ENCODE data around the gene CTXND2. TPM values are rescaled to one million over a fixed set of nuclear protein-coding genes. Genes with fewer than 3 reads are reported as not detected.
"Not testable (repeated sequence)": the region's sequence is repeated elsewhere in the genome, so short reads cannot be mapped to it uniquely, and the experiment has no call there.

The CTXND2 gene
- total RNA-seq, result not detected

DNA sequence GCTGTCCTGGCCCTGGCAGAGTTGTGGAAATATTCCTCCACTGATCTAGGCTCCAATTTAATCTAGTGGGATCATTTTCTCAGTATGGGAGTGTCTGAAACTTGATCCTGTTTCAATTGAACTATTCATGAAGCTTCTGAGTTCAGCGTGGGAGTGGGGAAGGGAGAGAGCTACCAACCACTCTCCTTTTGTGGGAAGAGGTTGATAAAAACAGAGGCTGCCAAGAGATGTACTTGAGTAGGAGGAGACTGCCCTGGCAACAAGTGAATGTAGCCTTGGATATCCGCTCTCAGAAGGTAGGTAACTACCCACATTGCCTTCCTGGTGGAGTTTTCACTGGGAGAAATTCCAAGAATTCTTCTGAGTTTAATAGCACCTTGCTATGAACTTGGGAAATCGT, at the start of gene CTXND2:
CTXND2 (plus strand) TSS at position 119 of the 400 bp plus-strand sequence. CDS start 25,179 bp downstream, outside the sequence.
- ATAC-seq (ENCODE audit: insufficient number of reproducible peaks, low FRiP score, low read depth), result no peak
- TF ChIP-seq, protein P1, sequence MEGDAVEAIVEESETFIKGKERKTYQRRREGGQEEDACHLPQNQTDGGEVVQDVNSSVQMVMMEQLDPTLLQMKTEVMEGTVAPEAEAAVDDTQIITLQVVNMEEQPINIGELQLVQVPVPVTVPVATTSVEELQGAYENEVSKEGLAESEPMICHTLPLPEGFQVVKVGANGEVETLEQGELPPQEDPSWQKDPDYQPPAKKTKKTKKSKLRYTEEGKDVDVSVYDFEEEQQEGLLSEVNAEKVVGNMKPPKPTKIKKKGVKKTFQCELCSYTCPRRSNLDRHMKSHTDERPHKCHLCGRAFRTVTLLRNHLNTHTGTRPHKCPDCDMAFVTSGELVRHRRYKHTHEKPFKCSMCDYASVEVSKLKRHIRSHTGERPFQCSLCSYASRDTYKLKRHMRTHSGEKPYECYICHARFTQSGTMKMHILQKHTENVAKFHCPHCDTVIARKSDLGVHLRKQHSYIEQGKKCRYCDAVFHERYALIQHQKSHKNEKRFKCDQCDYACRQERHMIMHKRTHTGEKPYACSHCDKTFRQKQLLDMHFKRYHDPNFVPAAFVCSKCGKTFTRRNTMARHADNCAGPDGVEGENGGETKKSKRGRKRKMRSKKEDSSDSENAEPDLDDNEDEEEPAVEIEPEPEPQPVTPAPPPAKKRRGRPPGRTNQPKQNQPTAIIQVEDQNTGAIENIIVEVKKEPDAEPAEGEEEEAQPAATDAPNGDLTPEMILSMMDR (IDR thresholded peaks at IDR 0.05), result no peak
- H3K4me3 ChIP-seq, result no peak within 1 kb of the TSS
- H3K36me3 ChIP-seq, result no peaks in the 10 kb centered on the region
- no peak for DNase-seq (ENCODE audit: low spot score)
- no peaks in the 10 kb centered on the region for H3K27me3 ChIP-seq (replicated peaks; ENCODE audit: insufficient read depth)
- H3K4me1 ChIP-seq (ENCODE audit: control insufficient read depth in 1 of 2, low read depth in 2 of 2), result no peaks in the 10 kb centered on the region
- H3K27ac ChIP-seq, result no peak within 1 kb of the TSS
- H3K9me3 ChIP-seq, result no peaks in the 10 kb centered on the region

DNA sequence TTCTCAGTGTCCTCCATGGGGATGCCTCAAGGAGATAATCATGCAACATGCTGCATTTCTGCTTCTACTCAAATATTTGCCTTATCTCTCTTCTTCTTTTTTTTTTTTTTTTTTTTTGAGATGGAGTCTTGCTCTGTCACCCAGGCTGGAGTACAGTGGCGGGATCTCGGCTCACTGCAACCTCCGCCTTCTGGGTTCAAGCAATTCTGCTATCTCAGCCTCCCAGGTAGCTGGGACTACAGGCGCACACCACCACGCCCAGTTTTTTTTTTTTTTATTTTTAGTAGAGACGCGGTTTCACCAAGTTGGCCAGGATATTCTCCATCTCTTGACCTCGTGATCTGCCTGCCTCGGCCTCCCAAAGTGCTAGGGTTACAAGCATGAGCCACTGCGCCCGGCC, 46.1 kb upstream of the CTXND2 start:
- not testable (repeated sequence) for ATAC-seq (ENCODE audit: insufficient number of reproducible peaks, low FRiP score, low read depth)

DNA sequence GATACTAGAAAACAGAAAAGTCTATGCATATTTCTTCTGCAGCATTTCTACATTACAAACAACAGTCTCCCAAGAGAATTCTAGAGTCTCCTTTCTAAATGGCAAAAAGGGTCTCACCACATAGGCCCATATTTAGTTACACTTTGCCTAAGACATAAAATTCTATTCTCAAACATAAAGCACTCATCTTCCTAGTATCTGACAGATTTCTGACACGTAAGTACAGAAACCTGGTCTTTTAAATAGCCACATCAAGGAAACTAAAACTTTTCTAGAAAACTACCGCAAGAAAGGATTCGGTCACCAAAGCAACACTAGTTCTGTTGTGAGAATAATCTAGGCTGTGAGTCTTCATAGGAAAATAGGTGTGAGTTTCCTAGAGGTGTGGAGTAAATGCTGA, 45.3 kb upstream of the CTXND2 start:
- peaks cover 8% of the 10 kb centered on the region for H3K36me3 ChIP-seq
- H3K27ac ChIP-seq, result no peak overlapping the region
- DNase-seq (ENCODE audit: low spot score) (no peak), ATAC-seq (ENCODE audit: insufficient number of reproducible peaks, low FRiP score, low read depth) (no peak)
- H3K4me3 ChIP-seq, result no peak overlapping the region
- peaks cover 0 to 4% of the 10 kb centered on the region in 2 donors for H3K4me1 ChIP-seq (ENCODE audit: control insufficient read depth in 1 of 2, low read depth in 2 of 2)
- no peaks in the 10 kb centered on the region for H3K9me3 ChIP-seq
- H3K27me3 ChIP-seq (replicated peaks; ENCODE audit: insufficient read depth), result no peaks in the 10 kb centered on the region
- TF ChIP-seq, protein P1 (IDR thresholded peaks at IDR 0.05), result no peak

More for the DNA sequence above, 46.1 kb upstream of the CTXND2 start:
- H3K27ac ChIP-seq; H3K27me3 ChIP-seq (replicated peaks; ENCODE audit: insufficient read depth); H3K9me3 ChIP-seq; H3K4me1 ChIP-seq (ENCODE audit: control insufficient read depth in 1 of 2, low read depth in 2 of 2); DNase-seq (ENCODE audit: low spot score); H3K4me3 ChIP-seq: not testable (repeated sequence)
- H3K36me3 ChIP-seq, result peaks cover 11% of the 10 kb centered on the region

DNA sequence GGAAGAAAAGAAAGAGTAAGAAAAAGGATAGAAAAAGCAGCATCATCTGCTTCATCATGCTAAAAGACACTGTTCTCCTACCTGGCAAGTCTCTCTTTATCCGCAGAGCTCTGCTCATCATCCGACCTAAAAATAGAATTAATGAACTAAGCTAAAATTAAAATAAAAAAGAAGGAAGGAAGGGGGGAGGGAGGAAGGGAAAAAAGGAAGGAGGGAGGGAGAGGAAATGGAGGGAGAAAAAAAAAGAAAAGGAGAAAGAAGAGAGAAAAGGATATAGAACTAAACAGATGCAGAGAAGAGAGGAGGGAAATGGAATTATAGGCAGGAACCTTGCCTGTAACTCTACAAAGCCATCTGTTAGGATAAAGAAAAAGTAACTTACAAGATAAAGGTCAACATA, 44.6 kb upstream of the CTXND2 start:
- Histone ChIP-seq H3K4me3 (no peak overlapping the region), H3K4me1 (ENCODE audit: control insufficient read depth in 1 of 2, low read depth in 2 of 2) (peaks cover 0 to 4% of the 10 kb centered on the region in 2 donors), H3K9me3 (no peaks in the 10 kb centered on the region), H3K27me3 (replicated peaks; ENCODE audit: insufficient read depth) (no peaks in the 10 kb centered on the region), H3K27ac (no peak overlapping the region), H3K36me3 (peaks cover 8% of the 10 kb centered on the region)
- ATAC-seq (ENCODE audit: insufficient number of reproducible peaks, low FRiP score, low read depth) (no peak), DNase-seq (ENCODE audit: low spot score) (no peak)
- TF ChIP-seq, protein P1 (IDR thresholded peaks at IDR 0.05), result no peak

DNA sequence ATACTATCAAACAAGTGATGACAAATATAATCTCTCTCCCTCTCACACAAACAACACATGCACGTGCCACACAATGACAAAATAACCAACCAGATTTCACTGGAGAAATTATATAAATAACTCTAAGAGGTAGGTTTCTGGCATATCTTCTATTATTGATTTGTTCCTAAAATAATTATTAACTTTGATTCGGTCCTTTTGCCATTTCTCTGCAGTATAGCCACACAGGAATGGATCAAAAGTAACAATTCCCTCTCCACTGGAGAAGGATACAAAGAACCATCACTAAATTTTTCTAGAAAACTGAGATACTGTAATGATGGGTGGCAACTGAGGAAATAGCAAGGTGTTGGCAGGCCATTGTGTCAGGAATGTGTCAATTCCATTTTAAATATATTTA, 44.0 kb upstream of the CTXND2 start:
- TF ChIP-seq, protein P1 (IDR thresholded peaks at IDR 0.05), result no peak

DNA sequence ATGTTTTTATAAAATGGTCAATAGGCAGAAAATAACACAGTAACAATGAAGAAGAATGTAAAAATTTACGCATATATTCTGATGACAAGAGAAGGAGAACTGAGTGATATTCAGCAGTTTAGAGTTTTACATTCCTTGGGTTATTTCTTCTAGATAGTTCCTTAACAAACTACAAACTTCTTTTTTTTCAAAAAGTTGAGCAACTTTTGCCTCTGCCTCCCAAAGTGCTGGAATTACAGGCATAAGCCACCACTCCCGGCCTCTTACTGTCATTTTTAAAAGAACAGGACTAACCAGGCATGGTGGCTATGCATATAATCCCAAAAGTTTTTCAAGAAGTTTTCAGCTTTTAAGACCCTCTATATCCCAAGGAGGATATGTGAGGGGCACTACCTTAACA, 43.5 kb upstream of the CTXND2 start:
- TF ChIP-seq, protein P1 (IDR thresholded peaks at IDR 0.05), result no peak
- ATAC-seq (ENCODE audit: insufficient number of reproducible peaks, low FRiP score, low read depth) (no peak), DNase-seq (ENCODE audit: low spot score) (no peak)
- peaks cover 8% of the 10 kb centered on the region for H3K36me3 ChIP-seq
- H3K4me3 ChIP-seq, result no peak overlapping the region
- H3K27ac ChIP-seq, result no peak overlapping the region
- H3K9me3 ChIP-seq, result no peaks in the 10 kb centered on the region
- peaks cover 0 to 4% of the 10 kb centered on the region in 2 donors for H3K4me1 ChIP-seq (ENCODE audit: control insufficient read depth in 1 of 2, low read depth in 2 of 2)
- H3K27me3 ChIP-seq (replicated peaks; ENCODE audit: insufficient read depth), result no peaks in the 10 kb centered on the region

More for the DNA sequence above, 44.0 kb upstream of the CTXND2 start:
- H3K27me3 ChIP-seq (replicated peaks; ENCODE audit: insufficient read depth), result no peaks in the 10 kb centered on the region
- H3K4me3 ChIP-seq, result no peak overlapping the region
- no peak for ATAC-seq (ENCODE audit: insufficient number of reproducible peaks, low FRiP score, low read depth)
- no peaks in the 10 kb centered on the region for H3K9me3 ChIP-seq
- DNase-seq (ENCODE audit: low spot score), result no peak
- H3K36me3 ChIP-seq, result peaks cover 8% of the 10 kb centered on the region
- no peak overlapping the region for H3K27ac ChIP-seq
- peaks cover 0 to 4% of the 10 kb centered on the region in 2 donors for H3K4me1 ChIP-seq (ENCODE audit: control insufficient read depth in 1 of 2, low read depth in 2 of 2)

Measured in thoracic aorta (tissue), 2 donors.